A549 (cell line): ENCODE measurements around the gene SURF6.

Experiments
- CBX2 ChIP-seq: fragments of 200-600 bp; sonication (generic); IDR thresholded peaks from 2 replicates; pipeline ENCODE4 v1.6.1; 2016; ENCODE audit warnings: low read depth, mild to moderate bottlenecking, borderline replicate concordance
- CEBPB ChIP-seq, 2 experiments: fragments of >200 bp in 1 of 2; sonication (Bioruptor Twin) in 1 of 2; formaldehyde crosslinking in 1 of 2; IDR thresholded peaks; 2 replicates each; pipeline ENCODE4 v1.6.1; 2012 to 2016
- CTCF ChIP-seq: fragments of >200 bp; sonication (Bioruptor Twin); formaldehyde crosslinking; IDR thresholded peaks from 3 replicates; pipeline ENCODE4 v1.5.1; 2016
- GATA3 ChIP-seq: IDR thresholded peaks from 2 replicates; pipeline ENCODE4 v1.6.1; 2012; ENCODE audit warnings: borderline replicate concordance
- KDM1A ChIP-seq: fragments of 200-600 bp; sonication (generic); IDR thresholded peaks from 2 replicates; pipeline ENCODE4 v1.6.1; 2016; ENCODE audit warnings: low read depth, mild to moderate bottlenecking
- POLR2A ChIP-seq: IDR thresholded peaks from 2 replicates; pipeline ENCODE4 v1.6.1; 2012; ENCODE audit warnings: mild to moderate bottlenecking, low read length
- RCOR1 ChIP-seq: fragments of 150-350 bp; IDR thresholded peaks from 2 replicates; pipeline ENCODE4 v1.6.1; 2014; ENCODE audit warnings: antibody characterized with exemption, low read length, low read depth
- TF ChIP-seq, protein P1 (sequence below): fragments of 250-450 bp; sonication (Bioruptor Pico); IDR thresholded peaks from 2 replicates; pipeline ENCODE4 v1.5.0; 2021; ENCODE audit warnings: mild to moderate bottlenecking, moderate library complexity, borderline replicate concordance
- TF ChIP-seq, protein P2 (sequence below): IDR thresholded peaks from 2 replicates; pipeline ENCODE4 v1.6.1; 2012
- TF ChIP-seq, protein P3 (sequence below): fragments of 200-600 bp; sonication (generic); IDR thresholded peaks from 2 replicates; pipeline ENCODE4 v1.6.1; 2016; ENCODE audit warnings: antibody characterized with exemption, mild to moderate bottlenecking, moderate library complexity

- TF ChIP-seq, protein P1, sequence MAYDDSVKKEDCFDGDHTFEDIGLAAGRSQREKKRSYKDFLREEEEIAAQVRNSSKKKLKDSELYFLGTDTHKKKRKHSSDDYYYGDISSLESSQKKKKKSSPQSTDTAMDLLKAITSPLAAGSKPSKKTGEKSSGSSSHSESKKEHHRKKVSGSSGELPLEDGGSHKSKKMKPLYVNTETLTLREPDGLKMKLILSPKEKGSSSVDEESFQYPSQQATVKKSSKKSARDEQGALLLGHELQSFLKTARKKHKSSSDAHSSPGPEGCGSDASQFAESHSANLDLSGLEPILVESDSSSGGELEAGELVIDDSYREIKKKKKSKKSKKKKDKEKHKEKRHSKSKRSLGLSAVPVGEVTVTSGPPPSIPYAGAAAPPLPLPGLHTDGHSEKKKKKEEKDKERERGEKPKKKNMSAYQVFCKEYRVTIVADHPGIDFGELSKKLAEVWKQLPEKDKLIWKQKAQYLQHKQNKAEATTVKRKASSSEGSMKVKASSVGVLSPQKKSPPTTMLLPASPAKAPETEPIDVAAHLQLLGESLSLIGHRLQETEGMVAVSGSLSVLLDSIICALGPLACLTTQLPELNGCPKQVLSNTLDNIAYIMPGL (CRISPR knock-in tag) = no peak
- TF ChIP-seq, protein P2, sequence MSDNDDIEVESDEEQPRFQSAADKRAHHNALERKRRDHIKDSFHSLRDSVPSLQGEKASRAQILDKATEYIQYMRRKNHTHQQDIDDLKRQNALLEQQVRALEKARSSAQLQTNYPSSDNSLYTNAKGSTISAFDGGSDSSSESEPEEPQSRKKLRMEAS = no peak
- TF ChIP-seq, protein P3, sequence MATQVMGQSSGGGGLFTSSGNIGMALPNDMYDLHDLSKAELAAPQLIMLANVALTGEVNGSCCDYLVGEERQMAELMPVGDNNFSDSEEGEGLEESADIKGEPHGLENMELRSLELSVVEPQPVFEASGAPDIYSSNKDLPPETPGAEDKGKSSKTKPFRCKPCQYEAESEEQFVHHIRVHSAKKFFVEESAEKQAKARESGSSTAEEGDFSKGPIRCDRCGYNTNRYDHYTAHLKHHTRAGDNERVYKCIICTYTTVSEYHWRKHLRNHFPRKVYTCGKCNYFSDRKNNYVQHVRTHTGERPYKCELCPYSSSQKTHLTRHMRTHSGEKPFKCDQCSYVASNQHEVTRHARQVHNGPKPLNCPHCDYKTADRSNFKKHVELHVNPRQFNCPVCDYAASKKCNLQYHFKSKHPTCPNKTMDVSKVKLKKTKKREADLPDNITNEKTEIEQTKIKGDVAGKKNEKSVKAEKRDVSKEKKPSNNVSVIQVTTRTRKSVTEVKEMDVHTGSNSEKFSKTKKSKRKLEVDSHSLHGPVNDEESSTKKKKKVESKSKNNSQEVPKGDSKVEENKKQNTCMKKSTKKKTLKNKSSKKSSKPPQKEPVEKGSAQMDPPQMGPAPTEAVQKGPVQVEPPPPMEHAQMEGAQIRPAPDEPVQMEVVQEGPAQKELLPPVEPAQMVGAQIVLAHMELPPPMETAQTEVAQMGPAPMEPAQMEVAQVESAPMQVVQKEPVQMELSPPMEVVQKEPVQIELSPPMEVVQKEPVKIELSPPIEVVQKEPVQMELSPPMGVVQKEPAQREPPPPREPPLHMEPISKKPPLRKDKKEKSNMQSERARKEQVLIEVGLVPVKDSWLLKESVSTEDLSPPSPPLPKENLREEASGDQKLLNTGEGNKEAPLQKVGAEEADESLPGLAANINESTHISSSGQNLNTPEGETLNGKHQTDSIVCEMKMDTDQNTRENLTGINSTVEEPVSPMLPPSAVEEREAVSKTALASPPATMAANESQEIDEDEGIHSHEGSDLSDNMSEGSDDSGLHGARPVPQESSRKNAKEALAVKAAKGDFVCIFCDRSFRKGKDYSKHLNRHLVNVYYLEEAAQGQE = no peak
- TF ChIP-seq CTCF (no peak), KDM1A (no peak), POLR2A (no peak), RCOR1 (no peak), GATA3 (no peak), CEBPB (IDR thresholded peaks at IDR 0.05) (no peak), CBX2 (no peak)
Observed at GRCh38 chr9:133362359-133363044, 26.5 kb upstream of the SURF6 start.
